ENCODE results near the gene PPM1B.
"Not testable (repeated sequence)": the region's sequence is repeated elsewhere in the genome, so short reads cannot be mapped to it uniquely, and the experiment has no call there.

The PPM1B gene

DNA sequence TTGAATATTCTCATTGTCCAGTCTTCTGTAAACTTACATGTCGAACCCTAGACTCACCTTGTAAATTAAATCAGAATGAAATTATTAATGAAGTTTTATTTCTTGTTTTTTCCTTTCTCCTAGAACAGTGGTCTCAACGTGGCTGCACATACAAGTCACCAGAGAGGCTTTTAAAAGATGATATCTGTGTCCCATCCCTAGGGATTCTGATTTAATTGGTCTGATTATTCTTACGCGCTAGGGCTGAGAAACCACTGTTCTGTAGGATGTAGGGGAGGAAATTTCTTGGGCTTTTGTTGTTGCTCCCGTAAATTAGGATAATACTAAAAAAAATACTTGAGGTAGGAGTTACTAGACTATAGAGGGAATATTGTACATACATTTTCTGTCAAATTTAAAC lies 32.1 kb downstream of the PPM1B start:
- DNase-seq (ENCODE audit: low read depth): no peak

DNA sequence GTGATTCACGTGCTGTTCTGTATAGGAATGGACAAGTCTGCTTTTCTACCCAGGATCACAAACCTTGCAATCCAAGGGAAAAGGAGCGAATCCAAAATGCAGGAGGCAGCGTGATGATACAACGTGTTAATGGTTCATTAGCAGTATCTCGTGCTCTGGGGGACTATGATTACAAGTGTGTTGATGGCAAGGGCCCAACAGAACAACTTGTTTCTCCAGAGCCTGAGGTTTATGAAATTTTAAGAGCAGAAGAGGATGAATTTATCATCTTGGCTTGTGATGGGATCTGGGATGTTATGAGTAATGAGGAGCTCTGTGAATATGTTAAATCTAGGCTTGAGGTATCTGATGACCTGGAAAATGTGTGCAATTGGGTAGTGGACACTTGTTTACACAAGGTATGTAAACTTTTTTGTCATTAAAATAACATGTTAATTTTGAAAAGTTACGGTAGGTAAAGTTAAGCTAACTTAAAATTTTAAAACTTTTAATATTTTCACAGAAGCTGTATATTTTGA lies 33.0 kb downstream of the PPM1B start:
- no peak for DNase-seq (ENCODE audit: low read depth)

DNA sequence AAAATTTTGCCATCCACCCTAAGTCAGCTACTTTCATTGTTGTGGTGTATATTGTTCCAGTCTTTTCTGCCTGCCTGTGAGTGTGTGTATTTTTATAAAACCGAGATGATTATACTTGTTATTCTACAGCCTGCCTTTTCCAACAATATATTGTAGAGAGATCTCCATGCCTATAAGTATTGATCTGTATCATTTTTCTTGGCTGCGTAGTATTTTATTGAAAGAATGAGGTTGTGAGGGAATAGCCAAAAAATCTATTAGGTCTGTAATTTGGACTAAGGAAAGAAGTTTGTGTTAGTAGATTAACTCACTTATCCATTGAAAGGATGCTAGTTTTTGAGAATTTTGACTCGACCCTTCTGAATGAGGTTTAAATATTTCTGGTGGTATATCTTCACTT lies 34.9 kb downstream of the PPM1B start:
- no peak for DNase-seq (ENCODE audit: low read depth)

DNA sequence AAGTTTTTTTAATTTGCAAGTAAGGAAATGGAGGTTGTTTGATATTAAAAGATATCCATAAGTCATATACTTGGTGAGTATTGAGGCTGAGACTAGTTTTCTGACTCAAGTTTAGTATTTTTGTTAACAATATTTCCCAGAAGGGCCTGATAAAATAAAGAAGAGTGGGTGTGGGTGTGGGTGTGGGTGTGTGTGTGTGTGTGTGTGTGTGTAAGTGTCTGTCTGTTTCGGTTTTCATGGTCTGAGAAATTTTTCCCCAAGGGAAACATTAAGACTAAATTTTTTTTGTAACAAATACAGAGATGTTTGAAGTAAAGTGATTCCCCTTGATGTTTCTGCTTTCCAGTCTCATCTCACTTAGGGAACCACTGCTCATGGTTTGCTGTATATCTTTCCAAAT lies 36.5 kb downstream of the PPM1B start:
- DNase-seq (ENCODE audit: low read depth): no peak

DNA sequence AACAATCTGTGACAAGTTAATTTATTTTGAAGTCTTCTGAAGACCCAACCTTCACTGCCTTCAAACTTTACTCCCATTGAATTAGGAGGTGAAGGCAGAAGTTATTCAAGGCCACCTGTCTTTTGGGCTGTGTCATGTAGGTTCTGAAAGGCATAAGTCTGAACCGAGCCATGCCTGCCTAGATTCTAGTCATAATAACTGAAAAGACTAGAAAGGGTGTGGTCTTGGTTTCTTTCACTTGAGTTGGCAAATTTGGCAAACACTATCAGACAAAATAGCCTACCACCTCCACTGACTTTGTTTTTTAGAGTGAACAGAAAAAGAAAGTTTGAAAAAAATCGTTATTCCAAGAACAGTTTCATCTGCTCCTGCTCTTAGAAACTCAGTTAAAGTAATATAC lies 38.4 kb downstream of the PPM1B start:
- DNase-seq (ENCODE audit: low read depth): no peak

DNA sequence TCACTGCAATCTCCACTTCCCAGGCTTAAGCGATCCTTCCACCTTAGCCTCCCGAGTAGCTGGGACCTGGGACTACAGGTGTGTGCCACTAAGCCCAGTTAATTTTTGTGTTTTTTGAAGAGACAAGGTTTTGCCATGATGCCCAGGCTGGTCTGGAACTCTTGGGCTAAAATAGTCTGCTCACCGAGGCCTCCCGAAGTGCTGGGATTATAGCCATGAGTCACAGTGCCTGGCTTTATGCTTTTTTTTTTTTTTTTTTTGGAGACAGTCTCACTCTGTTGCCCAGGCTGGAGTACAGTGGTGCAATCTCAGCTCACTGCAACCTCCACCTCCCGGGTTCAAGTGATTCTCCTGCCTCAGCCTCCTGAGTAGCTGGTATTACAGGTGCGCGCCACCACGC lies 39.0 kb downstream of the PPM1B start:
- not testable (repeated sequence) for DNase-seq (ENCODE audit: low read depth)

DNA sequence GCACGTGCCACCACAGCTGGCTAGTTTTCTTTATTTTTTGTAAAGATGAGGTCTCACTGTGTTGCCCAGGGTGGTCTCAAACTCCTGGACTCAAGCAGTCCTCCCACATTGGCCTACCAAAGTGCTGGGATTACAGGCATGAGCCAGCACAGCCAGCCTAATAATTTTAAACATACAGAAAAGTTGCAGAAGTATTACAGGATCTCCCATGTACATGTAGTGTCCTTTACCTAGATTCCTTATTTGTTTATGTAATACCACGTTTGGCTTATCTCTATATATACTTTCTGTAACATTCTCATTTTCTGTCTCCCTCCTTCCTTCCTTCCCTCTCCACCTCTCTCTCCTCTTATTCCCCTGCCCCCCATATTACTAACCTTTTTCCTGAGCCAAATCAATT lies 41.7 kb downstream of the PPM1B start:
- no peak for DNase-seq (ENCODE audit: low read depth)

DNA sequence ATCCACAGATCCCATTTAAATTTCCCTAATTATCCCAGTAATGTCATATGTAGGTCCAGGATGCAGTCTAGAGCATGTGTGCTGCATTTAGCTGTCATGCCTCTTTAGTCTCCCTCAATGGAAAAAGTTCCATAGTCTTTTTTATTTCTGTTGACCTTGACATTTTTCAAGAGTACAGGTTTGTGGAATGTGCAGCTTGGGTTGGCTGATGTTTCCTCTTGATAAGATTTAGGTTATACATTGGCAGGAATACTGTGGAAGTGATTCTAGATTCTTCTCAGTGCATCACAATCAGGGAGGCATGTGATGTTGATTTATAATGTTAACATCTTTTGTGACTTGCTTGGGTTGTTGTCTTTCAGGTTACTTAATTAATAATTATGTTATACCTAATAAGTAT lies 42.5 kb downstream of the PPM1B start:
- no peak for DNase-seq (ENCODE audit: low read depth)

DNA sequence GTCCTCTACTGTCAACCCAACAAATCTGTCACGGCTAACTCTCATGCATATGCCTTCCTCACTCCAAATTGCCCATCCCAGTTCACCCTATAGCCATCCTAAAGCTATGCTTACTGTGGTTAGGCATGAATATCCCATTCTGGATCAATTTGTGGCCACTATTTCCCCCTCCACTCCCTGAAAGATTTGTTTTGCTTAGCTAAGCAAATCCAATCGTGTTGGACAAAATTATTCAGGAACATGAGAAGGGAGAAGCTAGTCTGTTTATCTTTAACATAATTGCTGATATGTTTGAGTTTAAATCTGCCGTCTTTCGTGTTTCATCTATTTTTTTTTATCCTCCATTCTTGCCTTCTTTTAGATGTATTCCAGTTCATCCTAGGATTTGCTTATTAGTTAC lies 43.6 kb downstream of the PPM1B start:
- no peak for DNase-seq (ENCODE audit: low read depth)

DNA sequence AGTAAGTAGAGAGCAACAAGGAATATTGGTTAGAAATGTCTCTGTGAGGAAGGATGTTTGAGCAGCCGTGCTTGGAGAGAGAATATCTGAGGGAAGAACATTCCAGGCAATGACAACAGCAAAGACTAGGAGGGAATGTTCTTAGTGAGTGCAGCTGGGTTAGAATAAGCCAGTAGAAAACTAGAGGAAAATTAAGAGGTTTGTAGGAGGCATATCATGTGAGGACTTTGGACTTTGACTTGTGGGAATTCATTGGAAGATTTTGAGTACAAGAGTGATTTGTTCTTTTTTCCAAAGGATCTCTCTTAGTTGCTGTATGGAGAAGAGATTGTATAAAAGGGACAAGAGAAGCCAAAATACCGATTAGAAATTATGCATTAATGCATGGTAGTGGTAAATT lies 47.2 kb downstream of the PPM1B start:
- DNase-seq (ENCODE audit: low read depth): no peak

DNA sequence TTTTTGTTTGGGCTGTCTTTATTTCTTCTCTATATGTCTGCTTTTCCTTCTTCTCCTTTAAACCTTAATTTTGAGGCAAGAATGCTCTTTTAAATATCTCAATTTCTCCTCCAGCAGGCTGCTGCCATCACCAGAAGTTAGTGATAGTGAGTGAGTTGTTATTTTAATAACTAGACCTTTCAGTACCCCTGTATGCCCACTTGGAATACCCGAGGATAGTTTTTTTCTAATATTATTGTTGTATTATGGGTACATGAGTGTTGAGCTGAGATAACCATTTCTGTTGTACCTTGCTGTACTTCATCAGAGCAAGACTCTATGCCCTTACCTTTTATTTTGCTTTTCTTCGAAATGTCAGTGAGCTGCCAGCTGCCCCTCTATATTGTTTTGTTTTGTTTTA lies 50.1 kb downstream of the PPM1B start:
- DNase-seq (ENCODE audit: low read depth): no peak

DNA sequence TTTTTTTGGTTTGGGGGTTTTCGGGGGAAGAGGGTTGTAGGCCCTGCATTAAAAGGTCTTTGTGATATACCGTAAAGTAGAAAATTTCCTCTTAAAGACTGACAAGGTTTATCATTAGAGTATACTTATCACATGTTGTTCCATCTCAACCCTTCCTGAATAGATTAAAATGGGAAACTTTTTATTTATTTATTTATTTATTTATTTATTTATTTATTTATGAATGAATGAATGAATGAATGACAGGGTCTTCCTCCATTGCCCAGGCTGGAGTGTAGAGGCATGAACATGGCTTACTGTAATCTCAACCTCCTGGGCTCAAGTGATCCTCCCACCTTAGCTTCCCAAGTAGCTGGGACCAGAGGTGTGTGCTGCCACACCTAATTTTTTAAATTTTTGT lies 58.1 kb downstream of the PPM1B start:
- no peak for DNase-seq (ENCODE audit: low read depth)

DNA sequence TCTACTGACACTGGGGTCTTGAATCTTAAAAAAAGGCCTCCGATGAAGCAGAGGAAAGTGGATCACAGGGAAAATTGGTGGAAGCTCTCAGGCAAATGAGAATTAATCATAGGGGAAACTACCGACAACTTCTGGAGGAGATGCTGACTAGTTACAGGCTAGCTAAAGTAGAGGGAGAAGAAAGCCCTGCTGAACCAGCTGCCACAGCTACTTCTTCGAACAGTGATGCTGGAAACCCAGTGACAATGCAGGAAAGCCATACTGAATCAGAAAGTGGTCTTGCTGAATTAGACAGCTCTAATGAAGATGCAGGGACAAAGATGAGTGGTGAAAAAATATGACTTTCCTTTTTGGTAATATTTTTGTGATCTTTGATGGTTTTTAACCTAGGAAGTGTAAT lies 61.7 kb downstream of the PPM1B start:
- DNase-seq (ENCODE audit: low read depth): no peak

DNA sequence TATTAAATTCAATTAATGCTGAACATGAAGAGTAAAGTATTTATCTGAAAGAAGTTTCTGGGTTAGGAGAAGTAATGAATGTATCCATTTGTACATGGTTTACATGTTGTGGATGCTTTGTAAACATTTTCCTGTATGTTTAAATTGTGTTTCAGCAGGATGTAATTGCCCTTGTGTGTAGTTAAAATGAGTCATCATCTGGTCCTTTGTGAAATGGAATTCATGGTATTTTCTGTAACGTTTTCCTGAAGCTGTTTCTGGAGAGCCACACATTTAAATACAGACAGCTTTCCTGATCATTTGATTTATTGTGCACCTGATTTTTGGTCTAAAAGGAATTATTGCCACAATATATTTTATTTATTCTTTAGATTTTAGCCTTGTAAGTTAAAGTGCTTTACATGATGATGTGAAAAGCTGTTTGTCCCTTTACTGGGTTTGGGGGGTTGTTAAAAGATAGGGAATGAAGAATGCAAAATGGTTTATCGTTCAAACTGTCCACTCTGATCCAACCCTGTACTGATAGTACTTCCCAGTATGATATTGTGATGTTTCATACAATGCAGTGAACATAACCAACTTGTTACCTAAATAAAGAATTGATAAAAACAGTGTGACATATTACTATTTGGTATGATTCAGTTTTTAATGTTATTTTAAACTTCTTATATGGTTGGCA lies 64.9 kb downstream of the PPM1B start:
- DNase-seq (ENCODE audit: low read depth): no peak

DNA sequence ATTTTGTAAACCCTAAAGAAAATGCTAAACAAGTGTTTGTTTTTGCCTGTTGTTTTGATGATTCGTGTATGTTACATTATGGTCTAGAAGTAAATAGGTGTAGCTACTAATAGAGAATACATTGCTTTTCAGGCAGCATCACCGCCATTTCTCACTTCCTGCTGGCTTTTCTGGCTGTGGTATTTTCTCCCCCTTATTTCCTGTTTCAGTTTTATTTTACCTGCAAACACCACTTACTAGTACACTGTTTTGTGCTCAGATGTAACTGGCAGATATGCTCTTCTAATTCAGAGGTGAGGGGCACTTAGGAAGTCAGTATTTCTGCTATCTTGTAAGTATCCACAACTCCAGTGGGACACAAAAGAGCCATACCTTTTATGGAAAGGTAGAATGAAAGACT lies 68.5 kb downstream of the PPM1B start:
- DNase-seq (ENCODE audit: low read depth): peak; percentile 9

DNA sequence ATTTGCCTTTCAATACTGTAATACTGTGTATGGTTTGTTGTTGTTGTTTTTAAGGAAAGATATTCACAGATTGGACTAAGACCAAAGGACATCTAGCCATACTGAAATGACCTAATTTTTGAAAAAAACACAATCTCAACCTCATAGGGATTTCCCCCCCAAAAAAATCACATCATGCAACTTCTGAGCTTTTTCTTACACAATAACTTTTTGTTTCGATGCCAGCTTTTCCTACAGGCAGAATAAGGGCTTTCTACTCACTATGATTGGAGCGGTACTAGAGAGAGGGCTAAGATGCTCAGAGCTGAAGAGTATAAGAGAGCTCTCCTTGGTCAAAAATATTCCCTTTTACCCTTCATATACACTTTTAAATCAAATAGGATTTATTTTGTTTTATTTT lies 74.2 kb downstream of the PPM1B start:
- DNase-seq (ENCODE audit: low read depth): no peak

DNA sequence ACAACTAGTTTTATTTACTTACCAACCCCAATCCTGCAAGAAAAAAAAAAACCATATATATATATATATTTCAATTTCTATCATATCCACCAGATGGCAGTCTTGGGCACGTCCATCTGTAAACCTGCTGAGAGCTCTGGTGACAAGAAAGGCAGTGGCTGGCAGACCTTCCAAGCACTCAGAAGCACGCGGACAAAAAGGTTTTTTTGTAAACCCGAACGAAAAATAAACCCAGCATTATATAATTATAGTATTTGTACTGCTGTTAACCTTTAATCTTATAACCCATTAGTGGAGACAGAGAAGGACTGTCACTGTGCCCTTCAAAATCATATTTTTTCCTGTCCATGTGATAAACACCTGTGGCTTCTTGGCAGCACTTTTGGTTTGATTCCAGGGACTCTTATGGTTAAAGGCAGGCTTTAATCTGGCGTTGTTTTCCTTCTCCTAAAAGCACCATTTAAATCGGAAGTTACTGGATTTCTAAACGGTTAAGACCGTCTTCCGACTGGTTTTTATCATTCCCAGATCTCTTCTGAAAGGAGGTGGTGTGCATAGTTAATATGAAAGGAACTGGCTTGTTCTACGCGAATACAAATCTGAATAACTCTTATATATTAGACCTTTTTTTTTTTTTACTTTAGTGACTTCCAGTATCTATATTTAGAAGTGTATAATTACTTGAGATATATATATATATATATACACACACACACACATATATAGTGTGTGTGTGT lies 75.6 kb downstream of the PPM1B start:
- peak; percentile 20 for DNase-seq (ENCODE audit: low read depth)

DNA sequence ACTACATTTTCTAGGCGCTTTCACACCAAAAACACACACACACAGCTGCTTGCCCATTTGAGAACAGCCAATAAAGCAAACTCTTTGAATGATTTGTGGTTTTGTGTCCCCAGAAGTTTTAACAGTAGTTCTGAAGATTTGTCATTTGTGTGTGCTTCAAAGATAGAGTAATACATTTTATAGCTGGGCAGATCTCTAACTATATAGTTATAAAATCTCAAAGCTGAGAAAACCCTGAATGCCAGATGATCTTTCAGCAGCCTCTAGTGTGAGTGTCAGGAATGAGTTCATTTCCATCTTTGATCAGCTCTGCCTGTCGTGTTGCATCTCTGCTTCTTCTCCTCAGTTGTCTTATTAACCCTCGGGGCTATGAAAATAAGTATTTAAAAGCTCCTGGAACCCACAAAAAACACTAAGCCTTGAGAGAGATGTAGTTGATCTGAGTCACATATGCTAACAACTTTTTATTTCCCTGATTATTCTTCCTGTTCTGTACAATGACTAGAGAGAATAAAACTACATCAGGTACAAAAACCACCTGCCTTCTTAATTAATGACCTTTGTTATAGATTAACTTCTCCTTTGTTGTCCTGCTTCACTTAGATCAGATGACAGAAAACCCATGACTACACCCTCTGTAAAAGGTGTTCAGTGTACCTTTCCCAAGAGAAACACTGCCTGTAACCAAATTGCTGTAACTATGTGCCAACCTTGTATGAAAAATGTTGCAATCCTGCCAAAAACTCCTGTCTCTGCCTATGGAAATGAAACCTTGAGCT lies 76.6 kb downstream of the PPM1B start:
- DNase-seq (ENCODE audit: low read depth): no peak

DNA sequence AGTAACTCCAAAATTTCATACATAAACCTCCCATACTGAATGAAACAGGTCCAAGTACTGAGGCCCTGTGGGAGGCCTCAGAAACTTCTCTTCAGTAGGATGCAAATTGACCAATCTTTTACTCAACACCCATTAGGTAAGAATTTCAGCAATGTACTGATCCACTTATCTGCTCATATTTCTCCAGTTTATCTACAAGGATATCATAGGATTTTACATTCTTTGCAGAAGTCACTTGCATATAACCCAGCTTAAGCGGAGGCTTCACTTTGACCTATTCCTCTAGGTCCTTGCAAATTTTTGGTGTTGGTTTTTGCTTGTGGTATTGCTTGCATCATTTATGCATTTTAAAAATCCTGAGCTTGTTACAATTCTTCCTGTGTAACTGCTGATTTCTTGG lies 77.8 kb downstream of the PPM1B start:
- no peak for DNase-seq (ENCODE audit: low read depth)

DNA sequence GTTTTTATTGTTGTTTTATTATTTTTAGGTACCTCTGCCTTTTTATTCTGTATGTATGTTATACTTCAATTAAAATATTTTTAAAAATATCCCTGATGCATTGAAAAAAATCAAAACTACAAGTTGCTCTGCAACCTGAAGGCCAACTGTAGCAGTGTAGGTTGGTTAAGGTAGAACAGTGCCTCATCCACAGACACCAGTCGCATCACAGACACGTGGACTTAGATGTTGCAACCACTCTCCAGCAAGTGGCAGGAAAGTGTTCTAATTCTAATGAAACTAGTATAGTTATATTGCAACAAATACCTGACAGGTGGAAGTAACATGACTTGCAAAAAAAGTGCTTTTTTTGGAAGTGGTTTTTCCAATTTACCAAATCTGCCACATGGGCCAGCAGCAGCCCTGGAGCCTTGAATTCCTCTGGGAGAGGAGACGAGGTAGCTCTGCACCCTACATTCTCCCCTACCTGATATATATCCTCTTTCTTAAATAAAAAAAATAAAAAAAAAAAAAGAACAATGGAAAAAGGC lies 78.2 kb downstream of the PPM1B start:
- no peak for DNase-seq (ENCODE audit: low read depth)

DNA sequence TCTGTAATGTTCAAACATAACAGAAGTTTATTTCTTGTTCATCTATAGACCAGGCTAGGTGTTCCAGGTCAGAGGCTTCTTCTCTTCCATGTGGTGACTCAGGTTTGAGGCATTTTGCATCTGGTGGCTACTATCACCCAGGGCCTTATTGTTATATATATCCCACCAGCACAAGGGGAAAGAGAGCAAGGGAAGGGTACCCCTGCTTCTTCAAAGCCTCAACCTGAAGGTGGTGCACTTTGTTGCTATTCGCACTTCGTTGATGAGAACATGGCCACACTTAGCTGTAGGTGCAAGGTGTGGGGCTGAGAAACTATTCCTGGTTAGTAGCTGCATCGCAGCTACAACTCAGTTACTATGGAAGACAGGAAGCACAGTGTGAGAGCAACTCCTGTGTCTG lies 79.2 kb downstream of the PPM1B start:
- no peak for DNase-seq (ENCODE audit: low read depth)

DNA sequence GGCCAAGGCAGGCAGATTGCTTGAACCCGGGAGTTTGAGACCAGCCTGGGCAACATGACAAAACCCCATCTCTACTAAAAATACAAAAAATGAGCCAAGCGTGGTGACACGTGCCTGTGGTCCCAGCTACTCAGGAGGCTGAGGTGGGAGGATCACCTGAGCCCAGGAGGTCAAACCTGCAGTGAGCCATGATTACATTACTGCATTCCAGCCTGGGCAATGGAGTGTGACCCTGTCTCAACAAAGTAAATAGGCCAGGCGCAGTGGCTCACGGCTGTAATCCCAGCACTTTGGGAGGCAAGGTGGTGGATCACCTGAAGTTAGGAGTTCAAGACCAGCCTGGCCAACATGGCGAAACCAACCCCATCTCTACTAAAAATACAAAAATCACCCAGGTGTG lies 80.6 kb downstream of the PPM1B start:
- not testable (repeated sequence) for DNase-seq (ENCODE audit: low read depth)

DNA sequence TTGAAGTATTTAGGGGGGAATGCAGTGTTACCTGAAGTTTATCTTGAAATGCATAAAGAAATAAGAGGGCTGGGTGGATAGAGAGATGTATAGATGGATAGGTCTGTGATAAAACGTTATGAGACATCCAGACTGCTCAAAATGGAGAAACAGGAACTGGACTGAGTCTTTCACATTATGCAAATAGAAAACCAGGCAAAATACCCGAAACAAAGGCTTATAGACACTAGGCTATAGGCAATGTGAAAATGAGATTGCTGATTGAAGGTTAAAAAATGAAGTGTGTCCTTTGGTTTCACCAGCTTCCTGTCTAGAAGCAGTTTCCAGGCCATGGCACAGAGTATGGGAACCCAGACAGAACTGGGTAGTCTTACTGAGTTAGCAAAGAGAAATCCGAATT lies 81.7 kb downstream of the PPM1B start:
- no peak for DNase-seq (ENCODE audit: low read depth)

Data from T follicular helper cell (primary cell).